A549 (cell line): Measurements from ENCODE around the gene TOX2. TPM values are rescaled to one million over a fixed set of nuclear protein-coding genes. Genes with fewer than 3 reads are reported as not detected.

Source experiments
- ATAC-seq, 2 experiments: fragments of 200-7000 bp in 1 of 2; fragments of >200 bp in 1 of 2; cut with Nextera tagmentation in 1 of 2; cut with Tn5 transposase in 1 of 2; 3 replicates each; pipeline versions ENCODE4 v1.8.0 to v1.9.1; 2018 to 2020; ENCODE audit warnings: mild to moderate bottlenecking in 1 of 2, moderate library complexity in 1 of 2
- CTCF ChIA-PET: fragments of 300-600 bp; sonication (Branson Sonifier 250); formaldehyde crosslinking; extraction: SDS; loops from one replicate; lab custom pipeline; 2021; ENCODE audit warnings: antibody characterized with exemption, inconsistent platforms; lab: Yijun Ruan, JAX
- POLR2A ChIA-PET: fragments of 350-600 bp; formaldehyde crosslinking; extraction: SDS; loops from one replicate; lab custom pipeline; 2021; ENCODE audit warnings: antibody characterized with exemption, inconsistent platforms; lab: Yijun Ruan, JAX
- DNase-seq, 2 experiments: peaks; one replicate each; pipeline versions ENCODE4 v3.0.0 to v3.0.0-alpha.2; 2011 to 2016; ENCODE audit warnings: low read depth in 1 of 2, low spot score in 1 of 2
- FAIRE-seq: peaks from 2 replicates; lab custom pipeline; 2011; peaks lifted over from hg19 to GRCh38; lab: Jason Lieb, UNC
- H3K27ac ChIP-seq, 2 experiments: fragments of >200 bp; sonication (Bioruptor Twin); formaldehyde crosslinking; 3 replicates each; pipeline ENCODE4 v1.5.1; 2016 to 2017
- H3K4me1 ChIP-seq: fragments of >200 bp; sonication (Bioruptor Twin); formaldehyde crosslinking; 3 replicates; pipeline ENCODE4 v1.6.1; 2016
- H3K4me2 ChIP-seq: fragments of >200 bp; sonication (Bioruptor Twin); formaldehyde crosslinking; 3 replicates; pipeline ENCODE4 v1.6.1; 2016
- H3K4me3 ChIP-seq: fragments of >200 bp; sonication (Bioruptor Twin); formaldehyde crosslinking; 3 replicates; pipeline ENCODE4 v1.5.1; 2016
- H3K9me3 ChIP-seq: fragments of >200 bp; sonication (Bioruptor Twin); formaldehyde crosslinking; 3 replicates; pipeline ENCODE4 v1.6.1; 2016
- ATOH8 ChIP-seq: fragments of 250-450 bp; sonication (Bioruptor Pico); IDR thresholded peaks from 2 replicates; pipeline ENCODE4 v1.5.0; 2020; ENCODE audit warnings: low read depth, mild to moderate bottlenecking, moderate library complexity
- CBX2 ChIP-seq: fragments of 200-600 bp; sonication (generic); IDR thresholded peaks from 2 replicates; pipeline ENCODE4 v1.6.1; 2016; ENCODE audit warnings: low read depth, mild to moderate bottlenecking, borderline replicate concordance
- CEBPB ChIP-seq, 2 experiments: fragments of >200 bp in 1 of 2; sonication (Bioruptor Twin) in 1 of 2; formaldehyde crosslinking in 1 of 2; IDR thresholded peaks; 2 replicates each; pipeline ENCODE4 v1.6.1; 2012 to 2016
- CHD2 ChIP-seq: fragments of 150-350 bp; IDR thresholded peaks from 2 replicates; pipeline ENCODE4 v1.6.1; 2014; ENCODE audit warnings: low read length; ENCODE audit not compliant: partially characterized antibody
- CHD4 ChIP-seq: fragments of 200-600 bp; sonication (generic); IDR thresholded peaks from 2 replicates; pipeline ENCODE4 v1.6.1; 2016; ENCODE audit warnings: antibody characterized with exemption, mild to moderate bottlenecking, borderline replicate concordance
- CTCF ChIP-seq: fragments of >200 bp; sonication (Bioruptor Twin); formaldehyde crosslinking; IDR thresholded peaks from 3 replicates; pipeline ENCODE4 v1.5.1; 2016
- EHF ChIP-seq: fragments of 250-450 bp; sonication (Bioruptor Pico); IDR thresholded peaks from 2 replicates; pipeline ENCODE4 v1.5.0; 2020; ENCODE audit warnings: mild to moderate bottlenecking
- EHMT2 ChIP-seq: fragments of 200-600 bp; sonication (generic); IDR thresholded peaks from 2 replicates; pipeline ENCODE4 v1.6.1; 2016; ENCODE audit warnings: antibody characterized with exemption, low read depth, mild to moderate bottlenecking, moderate library complexity
- EP300 ChIP-seq, 2 experiments: fragments of >200 bp; sonication (Bioruptor Twin); formaldehyde crosslinking; IDR thresholded peaks; 2 replicates in 1 of 2; 3 replicates in 1 of 2; pipeline ENCODE4 v1.6.1; 2016 to 2017
- ESRRA ChIP-seq: fragments of 150-350 bp; IDR thresholded peaks from 2 replicates; pipeline ENCODE4 v1.6.1; 2014; ENCODE audit warnings: mild to moderate bottlenecking, low read length, borderline replicate concordance
- GATA3 ChIP-seq: IDR thresholded peaks from 2 replicates; pipeline ENCODE4 v1.6.1; 2012; ENCODE audit warnings: borderline replicate concordance
- HDAC2 ChIP-seq: fragments of 200-600 bp; sonication (generic); IDR thresholded peaks from 2 replicates; pipeline ENCODE4 v1.6.1; 2016
- HEYL ChIP-seq: fragments of 250-450 bp; sonication (Bioruptor Pico); IDR thresholded peaks from 2 replicates; pipeline ENCODE4 v1.8.0; 2021; ENCODE audit warnings: mild to moderate bottlenecking, moderate library complexity
- HMGXB4 ChIP-seq: fragments of 250-450 bp; sonication (Bioruptor Pico); IDR thresholded peaks from 2 replicates; pipeline ENCODE4 v1.5.0; 2021; ENCODE audit warnings: mild to moderate bottlenecking, moderate library complexity, borderline replicate concordance
- HOXA7 ChIP-seq: fragments of 250-450 bp; sonication (Bioruptor Pico); IDR thresholded peaks from 2 replicates; pipeline ENCODE4 v1.5.0; 2020; ENCODE audit warnings: mild to moderate bottlenecking, moderate library complexity
- JUNB ChIP-seq: fragments of >200 bp; sonication (Bioruptor Twin); formaldehyde crosslinking; IDR thresholded peaks from 2 replicates; pipeline ENCODE4 v1.6.1; 2016
- KDM5A ChIP-seq: fragments of 200-600 bp; sonication (generic); IDR thresholded peaks from 2 replicates; pipeline ENCODE4 v1.6.1; 2016; ENCODE audit warnings: antibody characterized with exemption, mild to moderate bottlenecking
- MAX ChIP-seq: IDR thresholded peaks from 2 replicates; pipeline ENCODE4 v1.6.1; 2012
- MAZ ChIP-seq: fragments of 150-350 bp; IDR thresholded peaks from 2 replicates; pipeline ENCODE4 v1.6.1; 2014; ENCODE audit warnings: antibody characterized with exemption, low read depth, low read length, borderline replicate concordance
- MYC ChIP-seq: IDR thresholded peaks from 2 replicates; pipeline ENCODE4 v1.6.1; 2012; ENCODE audit warnings: mild to moderate bottlenecking, inconsistent platforms, low read length, improper control_type of control experiment, borderline replicate concordance
- NFE2L2 ChIP-seq: fragments of 150-350 bp; conservative IDR thresholded peaks from 2 replicates; pipeline ENCODE4 v1.6.1; 2014; ENCODE audit warnings: low read length
- POLR2AphosphoS2 ChIP-seq: conservative IDR thresholded peaks from 2 replicates; pipeline ENCODE4 v1.6.1; 2012; ENCODE audit warnings: low read length, improper control_type of control experiment, inconsistent platforms
- RAD21 ChIP-seq, 2 experiments: fragments of >200 bp in 1 of 2; sonication (Bioruptor Twin) in 1 of 2; formaldehyde crosslinking in 1 of 2; IDR thresholded peaks in 1 of 2; conservative IDR thresholded peaks in 1 of 2; 2 replicates in 1 of 2; 3 replicates in 1 of 2; pipeline ENCODE4 v1.6.1; 2012 to 2018; ENCODE audit warnings: inconsistent platforms in 1 of 2
- RFX5 ChIP-seq: fragments of 450-650 bp; IDR thresholded peaks from 2 replicates; pipeline ENCODE4 v1.7.1; 2014; ENCODE audit warnings: antibody characterized with exemption, mild to moderate bottlenecking, moderate library complexity
- RNF2 ChIP-seq: fragments of 200-600 bp; sonication (generic); IDR thresholded peaks from 2 replicates; pipeline ENCODE4 v1.6.1; 2016; ENCODE audit warnings: low read depth, mild to moderate bottlenecking, antibody characterized with exemption, moderate library complexity, borderline replicate concordance
- SMC3 ChIP-seq: fragments of >200 bp; sonication (Bioruptor Twin); formaldehyde crosslinking; IDR thresholded peaks from 3 replicates; pipeline ENCODE4 v1.6.1; 2018; ENCODE audit warnings: inconsistent platforms
- SREBF2 ChIP-seq: fragments of 450-650 bp; IDR thresholded peaks from 2 replicates; pipeline ENCODE4 v1.6.1; 2014; ENCODE audit warnings: mild to moderate bottlenecking, moderate library complexity
- TP53 ChIP-seq: fragments of 250-450 bp; sonication (Bioruptor Pico); IDR thresholded peaks from 2 replicates; pipeline ENCODE4 v1.5.0; 2021; ENCODE audit warnings: mild to moderate bottlenecking, moderate library complexity
- ZFP36 ChIP-seq: fragments of 450-650 bp; IDR thresholded peaks from 2 replicates; pipeline ENCODE4 v1.6.1; 2014; ENCODE audit warnings: borderline replicate concordance; ENCODE audit not compliant: partially characterized antibody
- ZNF302 ChIP-seq: fragments of 250-450 bp; sonication (Bioruptor Pico); IDR thresholded peaks from 2 replicates; pipeline ENCODE4 v1.9.0; 2021; ENCODE audit warnings: inconsistent platforms, mild to moderate bottlenecking, moderate library complexity
- WGBS: methylation state at CpG from one replicate; pipeline ENCODE4 v1.1.6; 2017; ENCODE audit errors: missing lambda C conversion rate; 5-methylcytosine and 5-hydroxymethylcytosine counted together
- polyA plus RNA-seq, 4 experiments: library from polyadenylated mRNA; depleted of rRNA in 3 of 4; stranded (reverse); fragments of >200 nt; fragmentation: RNase III in 1 of 4; extraction: RNeasy Plus Mini Kit Qiagen cat#74134 plus additional on column Dnase treatment in 1 of 4; gene quantifications; 2 replicates in 3 of 4; 3 replicates in 1 of 4; pipeline ENCODE4 v1.2.3, GENCODE V29; 2011 to 2017

The TOX2 gene
- polyA plus RNA-seq, 2 of the 4 experiments (the other 2 are of a cell fraction): 2.5 to 5.3 TPM

- H3K9me3 ChIP-seq: peaks cover 14% of the 10 kb centered on the region; the same call in 2 of the 3 replicates
- no peak for ATAC-seq
- TF ChIP-seq HMGXB4 (CRISPR knock-in tag) (no peak), MAZ (no peak), ZNF302 (CRISPR knock-in tag) (no peak), EP300 (IDR thresholded peaks at IDR 0.05) (no peak), ESRRA (no peak), HOXA7 (CRISPR knock-in tag) (no peak), KDM5A (no peak), HEYL (no peak), POLR2AphosphoS2 (no peak), RNF2 (no peak), CEBPB (IDR thresholded peaks at IDR 0.05) (no peak), CHD4 (no peak), MAX (no peak), TP53 (CRISPR knock-in tag) (no peak), CHD2 (no peak), SMC3 (no peak), RAD21 (conservative IDR thresholded peaks at IDR 0.05 in 1 of 2, IDR thresholded peaks at IDR 0.05 in 1 of 2) (no peak), MYC (no peak), JUNB (no peak)
- TF ChIP-seq, all 56 proteins: peak for 0
- FAIRE-seq (no peak), DNase-seq (no peak)
- no peak overlapping the region; a peak in 1 of 6 replicates for H3K27ac ChIP-seq
- peaks cover 5% of the 10 kb centered on the region; the same call in 2 of the 3 replicates for H3K4me1 ChIP-seq
- 94% methylated on average over 6 of the region's 6 CpGs for WGBS
- H3K4me2 ChIP-seq: no peak overlapping the region
- H3K4me3 ChIP-seq: no peak overlapping the region
- ChIA-PET POLR2A (no interaction called here), CTCF (interaction anchor here (1.2 to 3.1 kb wide), 7 partner anchors 16 to 560 kb away, joined by 3 to 12 read pairs (median 6); no protein-coding TSS in a partner anchor)
These were observed 183.6 kb downstream of the TOX2 start for GRCh38 chr20:44098256-44098630.

- DNase-seq (no peak), FAIRE-seq (no peak), ATAC-seq (no peak)
- H3K9me3 ChIP-seq: peaks cover 14% of the 10 kb centered on the region; the same call in 2 of the 3 replicates
- 95% methylated on average over 5 of the region's 5 CpGs for WGBS
- no peak overlapping the region for H3K4me3 ChIP-seq
- peaks cover 5% of the 10 kb centered on the region; the same call in 2 of the 3 replicates for H3K4me1 ChIP-seq
- no peak overlapping the region for H3K27ac ChIP-seq
- TF ChIP-seq SREBF2: no peak
- no peak for TF ChIP-seq NFE2L2
- TF ChIP-seq HDAC2: no peak
- no peak for TF ChIP-seq CBX2
- no peak for TF ChIP-seq GATA3
- no peak for TF ChIP-seq CTCF
- TF ChIP-seq ATOH8: no peak
- TF ChIP-seq ZFP36: no peak
- no peak for TF ChIP-seq RFX5
- TF ChIP-seq KDM5A: no peak
- no peak for TF ChIP-seq TP53 (CRISPR knock-in tag)
- TF ChIP-seq RNF2: no peak
- TF ChIP-seq EHMT2: no peak
- TF ChIP-seq EHF: no peak
- POLR2A ChIA-PET: no interaction called here
- no peak overlapping the region for H3K4me2 ChIP-seq
- CTCF ChIA-PET: interaction anchor here (1.2 to 3.1 kb wide), 6 partner anchors 16 to 560 kb away, joined by 3 to 12 read pairs (median 4); no protein-coding TSS in a partner anchor
These were observed 184.0 kb downstream of the TOX2 start for GRCh38 chr20:44098657-44099056.
